ENCODE data around the gene PTPN18.
A peak's percentile ranks its signal among the peaks of the same experiment; 100 is the strongest.

Gene PTPN18

GRCh38 chr2:130368786-130369185 lies 12.9 kb downstream of the PTPN18 start:
- no peak for TF ChIP-seq CTCF (conservative IDR thresholded peaks at IDR 0.05)
- H3K27ac ChIP-seq = no peak overlapping the region

GRCh38 chr2:130369311-130369964 lies 13.6 kb downstream of the PTPN18 start:
- no peak overlapping the region for H3K27ac ChIP-seq

GRCh38 chr2:130369965-130370341 lies 14.1 kb downstream of the PTPN18 start:
- no peak for TF ChIP-seq CTCF (conservative IDR thresholded peaks at IDR 0.05)
- no peak overlapping the region for H3K27ac ChIP-seq

More at GRCh38 chr2:130369311-130369964, 13.6 kb downstream of the PTPN18 start:
- TF ChIP-seq CTCF (conservative IDR thresholded peaks at IDR 0.05) = no peak

GRCh38 chr2:130370490-130370889 lies 14.6 kb downstream of the PTPN18 start:
- H3K27ac ChIP-seq = no peak overlapping the region
- TF ChIP-seq CTCF (conservative IDR thresholded peaks at IDR 0.05) = no peak

- no peak for TF ChIP-seq CTCF (conservative IDR thresholded peaks at IDR 0.05)
- H3K27ac ChIP-seq = peak overlapping the region; percentile 79
Measured at GRCh38 chr2:130371723-130372054, 15.8 kb downstream of the PTPN18 start.

- H3K27ac ChIP-seq = peak overlapping the region; percentile 79
Measured at GRCh38 chr2:130372055-130372832, 16.4 kb downstream of the PTPN18 start.

More at GRCh38 chr2:130372055-130372832, 16.4 kb downstream of the PTPN18 start:
- TF ChIP-seq CTCF (conservative IDR thresholded peaks at IDR 0.05) = peak; percentile 86

Data from VCaP (cell line).